ENCODE results near the gene MS4A14. TPM values are rescaled to one million over a fixed set of nuclear protein-coding genes. Genes with fewer than 3 reads are reported as not detected.
"Not testable (repeated sequence)": the region's sequence is repeated elsewhere in the genome, so short reads cannot be mapped to it uniquely, and the experiment has no call there.

The MS4A14 gene
- total RNA-seq, 1 experiment from 2014 or later, result not detected

- no peak for DNase-seq
- Mint-ChIP-seq H3K27me3 (ENCODE audit: unreplicated experiment) (no peaks in the 10 kb centered on the region), H3K4me1 (ENCODE audit: low read depth, unreplicated experiment) (no peaks in the 10 kb centered on the region), H3K36me3 (ENCODE audit: insufficient read depth, unreplicated experiment) (no peaks in the 10 kb centered on the region), H3K9me3 (ENCODE audit: low read depth, unreplicated experiment) (no peaks in the 10 kb centered on the region), H3K27ac (ENCODE audit: unreplicated experiment) (no peak overlapping the region), H3K4me3 (ENCODE audit: low read depth, unreplicated experiment) (no peak overlapping the region)
- no peak for TF ChIP-seq CTCF (IDR thresholded peaks at IDR 0.05; ENCODE audit: unreplicated experiment)
- intact Hi-C loops (cut with micrococcal nuclease; ENCODE audit: unreplicated experiment), result no loop called here
- no TSS peak for BruUV-seq (replicated peaks)
- CTCF ChIA-PET, result no interaction called here
Observed at GRCh38 chr11:60357771-60358170, 38.5 kb upstream of the MS4A14 start.

- no peak for TF ChIP-seq CTCF (IDR thresholded peaks at IDR 0.05; ENCODE audit: unreplicated experiment)
- DNase-seq, result no peak
- H3K27ac Mint-ChIP-seq (ENCODE audit: unreplicated experiment), result no peak overlapping the region
- H3K27me3 Mint-ChIP-seq (ENCODE audit: unreplicated experiment), result peaks cover 23% of the 10 kb centered on the region
- intact Hi-C loops (cut with micrococcal nuclease; ENCODE audit: unreplicated experiment), result no loop called here
- no peaks in the 10 kb centered on the region for H3K4me1 Mint-ChIP-seq (ENCODE audit: low read depth, unreplicated experiment)
- no peaks in the 10 kb centered on the region for H3K36me3 Mint-ChIP-seq (ENCODE audit: insufficient read depth, unreplicated experiment)
- H3K4me3 Mint-ChIP-seq (ENCODE audit: low read depth, unreplicated experiment), result no peak overlapping the region
- H3K9me3 Mint-ChIP-seq (ENCODE audit: low read depth, unreplicated experiment), result no peaks in the 10 kb centered on the region
- CTCF ChIA-PET, result no interaction called here
- no TSS peak for BruUV-seq (replicated peaks)
Observed at GRCh38 chr11:60360621-60361020, 35.6 kb upstream of the MS4A14 start.

GRCh38 chr11:60362241-60362640, 34.0 kb upstream of the MS4A14 start:
- intact Hi-C loops (cut with micrococcal nuclease; ENCODE audit: unreplicated experiment), result no loop called here
- no peaks in the 10 kb centered on the region for H3K9me3 Mint-ChIP-seq (ENCODE audit: low read depth, unreplicated experiment)
- no peaks in the 10 kb centered on the region for H3K36me3 Mint-ChIP-seq (ENCODE audit: insufficient read depth, unreplicated experiment)
- no peak overlapping the region for H3K4me3 Mint-ChIP-seq (ENCODE audit: low read depth, unreplicated experiment)
- H3K27ac Mint-ChIP-seq (ENCODE audit: unreplicated experiment), result no peak overlapping the region
- no TSS peak for BruUV-seq (replicated peaks)
- H3K4me1 Mint-ChIP-seq (ENCODE audit: low read depth, unreplicated experiment), result no peaks in the 10 kb centered on the region
- peaks cover 23% of the 10 kb centered on the region for H3K27me3 Mint-ChIP-seq (ENCODE audit: unreplicated experiment)
- CTCF ChIA-PET, result interaction anchor here (1.9 kb wide), 1 partner anchor 257 kb away, joined by 13 read pairs; no protein-coding TSS in a partner anchor
- TF ChIP-seq CTCF (IDR thresholded peaks at IDR 0.05; ENCODE audit: unreplicated experiment), result no peak
- no peak for DNase-seq

GRCh38 chr11:60363542-60364470, 32.5 kb upstream of the MS4A14 start:
- no peak overlapping the region for H3K4me3 Mint-ChIP-seq (ENCODE audit: low read depth, unreplicated experiment)
- BruUV-seq (replicated peaks), result no TSS peak
- H3K36me3 Mint-ChIP-seq (ENCODE audit: insufficient read depth, unreplicated experiment), result no peaks in the 10 kb centered on the region

GRCh38 chr11:60366262-60366904, 29.9 kb upstream of the MS4A14 start:
- intact Hi-C loops (cut with micrococcal nuclease; ENCODE audit: unreplicated experiment); H3K27ac Mint-ChIP-seq (ENCODE audit: unreplicated experiment); H3K36me3 Mint-ChIP-seq (ENCODE audit: insufficient read depth, unreplicated experiment); H3K4me3 Mint-ChIP-seq (ENCODE audit: low read depth, unreplicated experiment); DNase-seq; H3K9me3 Mint-ChIP-seq (ENCODE audit: low read depth, unreplicated experiment); BruUV-seq (replicated peaks): not testable (repeated sequence)
- Mint-ChIP-seq H3K4me1 (ENCODE audit: low read depth, unreplicated experiment) (peaks cover 14% of the 10 kb centered on the region), H3K27me3 (ENCODE audit: unreplicated experiment) (peaks cover 23% of the 10 kb centered on the region)
- CTCF ChIA-PET, result interaction anchor here (0.6 kb wide), 1 partner anchor 268 kb away, joined by 3 read pairs; no protein-coding TSS in a partner anchor

More at GRCh38 chr11:60363542-60364470, 32.5 kb upstream of the MS4A14 start:
- peak; percentile 57 for TF ChIP-seq CTCF (IDR thresholded peaks at IDR 0.05; ENCODE audit: unreplicated experiment)
- Mint-ChIP-seq H3K4me1 (ENCODE audit: low read depth, unreplicated experiment) (no peaks in the 10 kb centered on the region), H3K9me3 (ENCODE audit: low read depth, unreplicated experiment) (no peaks in the 10 kb centered on the region), H3K27me3 (ENCODE audit: unreplicated experiment) (peaks cover 23% of the 10 kb centered on the region), H3K27ac (ENCODE audit: unreplicated experiment) (no peak overlapping the region)
- peak; percentile 61 for DNase-seq
- CTCF ChIA-PET, result interaction anchor here (0.6 to 1.9 kb wide), 11 partner anchors 19 to 255 kb away, joined by 3 to 13 read pairs (median 5); no protein-coding TSS in a partner anchor
- intact Hi-C loops (cut with micrococcal nuclease; ENCODE audit: unreplicated experiment), result loop anchor here (1.0 kb wide), 2 partner anchors 122 to 254 kb away; no protein-coding TSS in a partner anchor
